Right lobe of liver (tissue), 4 donors: Measurements from ENCODE around the gene FHIT.

Experiments used
- POLR2A ChIP-seq: fragments of 450-650 bp; IDR thresholded peaks from one replicate; pipeline ENCODE4 v1.6.1; 2017; ENCODE audit warnings: antibody characterized with exemption, mild to moderate bottlenecking
- TF ChIP-seq, protein P1 (sequence below), 4 donors: fragments of 200-600 bp in 3 of 4; fragments of 450-650 bp in 1 of 4; IDR thresholded peaks; one replicate each; pipeline versions ENCODE4 v1.5.1 to v1.8.0; 2016 to 2022; ENCODE audit warnings: antibody characterized with exemption in 4 of 4, mild to moderate bottlenecking in 2 of 4
- donor health status: DM: no; HTN: no; CAD: no.
- donor health status: DM: no; HTN: no; CAD: no.
- donor health status: DM: no; HTN: yes; CAD: no.

DNA sequence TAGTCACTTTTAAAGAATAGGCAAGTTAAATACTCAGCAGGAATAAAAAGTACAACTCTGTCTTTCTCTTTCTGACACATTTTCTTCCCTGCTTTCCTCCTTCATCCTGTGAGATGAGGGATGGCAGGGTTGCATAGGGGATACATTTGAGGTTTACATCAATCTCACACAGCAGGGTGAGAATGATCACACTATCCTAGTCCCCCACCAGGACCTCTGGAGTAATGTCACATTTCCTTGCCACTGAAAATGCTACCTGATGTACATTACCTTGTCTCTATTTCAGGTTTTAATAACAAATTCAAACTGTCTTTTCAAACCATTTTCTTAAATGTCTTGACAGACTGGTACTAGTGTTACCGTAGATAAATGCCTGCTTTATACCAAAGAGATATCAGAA is 816.9 kb downstream of the FHIT start:
- TF ChIP-seq, protein P1, sequence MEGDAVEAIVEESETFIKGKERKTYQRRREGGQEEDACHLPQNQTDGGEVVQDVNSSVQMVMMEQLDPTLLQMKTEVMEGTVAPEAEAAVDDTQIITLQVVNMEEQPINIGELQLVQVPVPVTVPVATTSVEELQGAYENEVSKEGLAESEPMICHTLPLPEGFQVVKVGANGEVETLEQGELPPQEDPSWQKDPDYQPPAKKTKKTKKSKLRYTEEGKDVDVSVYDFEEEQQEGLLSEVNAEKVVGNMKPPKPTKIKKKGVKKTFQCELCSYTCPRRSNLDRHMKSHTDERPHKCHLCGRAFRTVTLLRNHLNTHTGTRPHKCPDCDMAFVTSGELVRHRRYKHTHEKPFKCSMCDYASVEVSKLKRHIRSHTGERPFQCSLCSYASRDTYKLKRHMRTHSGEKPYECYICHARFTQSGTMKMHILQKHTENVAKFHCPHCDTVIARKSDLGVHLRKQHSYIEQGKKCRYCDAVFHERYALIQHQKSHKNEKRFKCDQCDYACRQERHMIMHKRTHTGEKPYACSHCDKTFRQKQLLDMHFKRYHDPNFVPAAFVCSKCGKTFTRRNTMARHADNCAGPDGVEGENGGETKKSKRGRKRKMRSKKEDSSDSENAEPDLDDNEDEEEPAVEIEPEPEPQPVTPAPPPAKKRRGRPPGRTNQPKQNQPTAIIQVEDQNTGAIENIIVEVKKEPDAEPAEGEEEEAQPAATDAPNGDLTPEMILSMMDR (IDR thresholded peaks at IDR 0.05), result no peak
- no peak for TF ChIP-seq POLR2A
